Activated naive CD4-positive, alpha-beta T cell treated with anti-CD3 and anti-CD28 coated beads for 36 hours (primary cell): ENCODE data around the gene NUP85. TPM values are rescaled to one million over a fixed set of nuclear protein-coding genes. Genes with fewer than 3 reads are reported as not detected.
A peak's percentile ranks its signal among the peaks of the same experiment; 100 is the strongest.
"Not testable (repeated sequence)": the region's sequence is repeated elsewhere in the genome, so short reads cannot be mapped to it uniquely, and the experiment has no call there.

ENCODE experiments used
- CTCF ChIA-PET: fragments of 350-600 bp; sonication (Branson Sonifier 250); formaldehyde crosslinking; loops from one replicate; lab custom pipeline; 2021; ENCODE audit warnings: antibody characterized with exemption; lab: Charles Lee
- DNase-seq: peaks from one replicate; pipeline ENCODE4 v3.0.0-alpha.2; 2020
- H3K27ac Mint-ChIP-seq: one replicate; pipeline ENCODE4 v1.8.0; 2021; ENCODE audit warnings: mild to moderate bottlenecking, mixed read lengths
- H3K27me3 Mint-ChIP-seq: one replicate; pipeline ENCODE4 v1.8.0; 2021; ENCODE audit warnings: low read depth, mixed read lengths
- H3K36me3 Mint-ChIP-seq: one replicate; pipeline ENCODE4 v1.8.0; 2021; ENCODE audit warnings: low read depth, mixed read lengths
- H3K4me1 Mint-ChIP-seq: one replicate; pipeline ENCODE4 v1.8.0; 2021; ENCODE audit warnings: low read depth, mixed read lengths
- H3K4me3 Mint-ChIP-seq: one replicate; pipeline ENCODE4 v1.8.0; 2021; ENCODE audit warnings: mild to moderate bottlenecking, moderate library complexity, mixed read lengths
- H3K9me3 Mint-ChIP-seq: one replicate; pipeline ENCODE4 v1.8.0; 2021; ENCODE audit warnings: mixed read lengths
- intact Hi-C: fragments of 100-400 bp; cut with micrococcal nuclease; formaldehyde crosslinking; loops from one replicate; pipeline ENCODE4 v1.15.1; 2023
- total RNA-seq, 2 experiments: library from RNA; stranded (reverse); gene quantifications; one replicate each; pipeline ENCODE4 v1.2.3, GENCODE V29; 2021

Gene NUP85, protein sequence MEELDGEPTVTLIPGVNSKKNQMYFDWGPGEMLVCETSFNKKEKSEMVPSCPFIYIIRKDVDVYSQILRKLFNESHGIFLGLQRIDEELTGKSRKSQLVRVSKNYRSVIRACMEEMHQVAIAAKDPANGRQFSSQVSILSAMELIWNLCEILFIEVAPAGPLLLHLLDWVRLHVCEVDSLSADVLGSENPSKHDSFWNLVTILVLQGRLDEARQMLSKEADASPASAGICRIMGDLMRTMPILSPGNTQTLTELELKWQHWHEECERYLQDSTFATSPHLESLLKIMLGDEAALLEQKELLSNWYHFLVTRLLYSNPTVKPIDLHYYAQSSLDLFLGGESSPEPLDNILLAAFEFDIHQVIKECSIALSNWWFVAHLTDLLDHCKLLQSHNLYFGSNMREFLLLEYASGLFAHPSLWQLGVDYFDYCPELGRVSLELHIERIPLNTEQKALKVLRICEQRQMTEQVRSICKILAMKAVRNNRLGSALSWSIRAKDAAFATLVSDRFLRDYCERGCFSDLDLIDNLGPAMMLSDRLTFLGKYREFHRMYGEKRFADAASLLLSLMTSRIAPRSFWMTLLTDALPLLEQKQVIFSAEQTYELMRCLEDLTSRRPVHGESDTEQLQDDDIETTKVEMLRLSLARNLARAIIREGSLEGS
- total RNA-seq, result 100 to 1,000 TPM; 112 to 116 TPM

GRCh38 chr17:75205037-75205792, at the start of gene NUP85:
Gene NUP85, plus strand, starts transcription at chr17:75205679. Its CDS starts 83 bp downstream, at chr17:75205762.
- intact Hi-C loops, result loop anchor here (1.0 to 10.0 kb wide), 6 partner anchors 22 to 460 kb away; partner anchors contain the start of genes GGA3, GRB2, JPT1 and MRPS7
- peak; percentile 94 for DNase-seq
- H3K4me3 Mint-ChIP-seq, result peak within 1 kb of the TSS; percentile 98
- H3K27ac Mint-ChIP-seq, result peak within 1 kb of the TSS; percentile 98
- peaks cover 24% of the 10 kb centered on the region for H3K4me1 Mint-ChIP-seq
- no peaks in the 10 kb centered on the region for H3K9me3 Mint-ChIP-seq
- peaks cover 14% of the 10 kb centered on the region for H3K36me3 Mint-ChIP-seq
- CTCF ChIA-PET, result interaction anchor here (0.8 to 8.6 kb wide), 8 partner anchors 16 to 244 kb away, joined by 3 to 179 read pairs (median 6); partner anchors contain the start of genes ARMC7 and MIF4GD
- no peaks in the 10 kb centered on the region for H3K27me3 Mint-ChIP-seq

- H3K4me3 Mint-ChIP-seq, H3K27me3 Mint-ChIP-seq, H3K36me3 Mint-ChIP-seq, H3K9me3 Mint-ChIP-seq, DNase-seq, H3K27ac Mint-ChIP-seq, intact Hi-C loops: not testable (repeated sequence)
- CTCF ChIA-PET, result interaction anchor here (0.7 to 1.3 kb wide), 2 partner anchors 13 to 27 kb away, joined by 3 to 4 read pairs; no protein-coding TSS in a partner anchor
- peaks cover 16% of the 10 kb centered on the region for H3K4me1 Mint-ChIP-seq
These were observed 47.0 kb upstream of the NUP85 start for GRCh38 chr17:75158480-75158879.

GRCh38 chr17:75159196-75160031, 46.1 kb upstream of the NUP85 start:
- Mint-ChIP-seq H3K4me1 (peaks cover 16% of the 10 kb centered on the region), H3K36me3 (peaks cover 2% of the 10 kb centered on the region), H3K27me3 (no peaks in the 10 kb centered on the region), H3K4me3 (no peak overlapping the region), H3K9me3 (no peaks in the 10 kb centered on the region), H3K27ac (no peak overlapping the region)
- peak; percentile 32 for DNase-seq
- CTCF ChIA-PET, result interaction anchor here (1.3 to 1.7 kb wide), 2 partner anchors 12 to 198 kb away, joined by 3 to 4 read pairs; no protein-coding TSS in a partner anchor
- intact Hi-C loops, result no loop called here

GRCh38 chr17:75160211-75160610, 45.3 kb upstream of the NUP85 start:
- H3K27me3 Mint-ChIP-seq, result no peaks in the 10 kb centered on the region
- CTCF ChIA-PET, result interaction anchor here (1.7 kb wide), 1 partner anchor 199 kb away, joined by 3 read pairs; no protein-coding TSS in a partner anchor
- intact Hi-C loops, result no loop called here

DNA sequence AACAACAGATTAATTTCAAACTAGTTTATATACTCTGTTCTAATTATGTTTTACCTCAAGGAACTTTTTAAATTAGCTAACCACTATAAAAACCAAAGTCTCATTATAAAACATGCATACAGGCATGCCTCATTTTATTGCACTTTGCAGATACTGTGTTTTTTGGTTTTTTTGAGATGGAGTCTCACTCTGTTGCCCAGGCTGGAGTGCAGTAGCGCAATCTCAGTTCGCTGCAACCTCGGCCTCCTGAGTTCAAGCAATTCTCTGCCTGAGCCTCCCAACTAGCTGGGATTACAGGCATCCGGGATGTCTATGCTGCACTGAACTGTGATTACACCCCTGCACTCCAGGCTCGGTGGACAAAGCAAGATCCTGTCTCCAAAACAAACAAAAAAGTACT, 42.4 kb upstream of the NUP85 start:
- no peak for DNase-seq
- intact Hi-C loops, result no loop called here
- H3K4me1 Mint-ChIP-seq, result peaks cover 3% of the 10 kb centered on the region
- H3K36me3 Mint-ChIP-seq, result peaks cover 6% of the 10 kb centered on the region
- H3K4me3 Mint-ChIP-seq, result no peak overlapping the region
- no peaks in the 10 kb centered on the region for H3K9me3 Mint-ChIP-seq
- no peaks in the 10 kb centered on the region for H3K27me3 Mint-ChIP-seq
- CTCF ChIA-PET, result interaction anchor here (0.7 to 1.5 kb wide), 5 partner anchors 8 to 109 kb away, joined by 3 to 6 read pairs (median 4); no protein-coding TSS in a partner anchor
- H3K27ac Mint-ChIP-seq, result no peak overlapping the region

More at GRCh38 chr17:75160211-75160610, 45.3 kb upstream of the NUP85 start:
- Mint-ChIP-seq H3K27ac (no peak overlapping the region), H3K4me1 (peaks cover 8% of the 10 kb centered on the region), H3K4me3 (no peak overlapping the region), H3K36me3 (peaks cover 2% of the 10 kb centered on the region), H3K9me3 (no peaks in the 10 kb centered on the region)
- DNase-seq, result no peak

GRCh38 chr17:75164606-75165005, 40.9 kb upstream of the NUP85 start:
- intact Hi-C loops, DNase-seq, H3K36me3 Mint-ChIP-seq, H3K9me3 Mint-ChIP-seq, H3K4me3 Mint-ChIP-seq, H3K27me3 Mint-ChIP-seq, H3K27ac Mint-ChIP-seq, H3K4me1 Mint-ChIP-seq: not testable (repeated sequence)
- CTCF ChIA-PET, result interaction anchor here (0.9 kb wide), 1 partner anchor 36 kb away, joined by 3 read pairs; no protein-coding TSS in a partner anchor

- peaks cover 20% of the 10 kb centered on the region for H3K36me3 Mint-ChIP-seq
- no peaks in the 10 kb centered on the region for H3K9me3 Mint-ChIP-seq
- H3K4me3 Mint-ChIP-seq, result no peak overlapping the region
- CTCF ChIA-PET, result interaction anchor here (0.7 to 9.4 kb wide), 5 partner anchors 11 to 109 kb away, joined by 3 to 94 read pairs (median 6); no protein-coding TSS in a partner anchor
- H3K27me3 Mint-ChIP-seq, result no peaks in the 10 kb centered on the region
- no peak overlapping the region for H3K27ac Mint-ChIP-seq
- intact Hi-C loops, result no loop called here
- no peak for DNase-seq
- peaks cover 20% of the 10 kb centered on the region for H3K4me1 Mint-ChIP-seq
These were observed 36.5 kb upstream of the NUP85 start for GRCh38 chr17:75168998-75169397.

- Mint-ChIP-seq H3K36me3 (peaks cover 31% of the 10 kb centered on the region), H3K4me3 (no peak overlapping the region), H3K27me3 (no peaks in the 10 kb centered on the region), H3K27ac (peak overlapping the region; percentile 2), H3K9me3 (no peaks in the 10 kb centered on the region), H3K4me1 (peaks cover 28% of the 10 kb centered on the region)
- DNase-seq, result no peak
- intact Hi-C loops, result no loop called here
- CTCF ChIA-PET, result interaction anchor here (0.7 to 9.4 kb wide), 9 partner anchors 10 to 473 kb away, joined by 3 to 94 read pairs (median 4); no protein-coding TSS in a partner anchor
These were observed 32.0 kb upstream of the NUP85 start for GRCh38 chr17:75173526-75173925.

GRCh38 chr17:75174996-75175395, 30.5 kb upstream of the NUP85 start:
- peaks cover 42% of the 10 kb centered on the region for H3K36me3 Mint-ChIP-seq
- H3K9me3 Mint-ChIP-seq, result no peaks in the 10 kb centered on the region
- H3K27me3 Mint-ChIP-seq, result no peaks in the 10 kb centered on the region
- CTCF ChIA-PET, result interaction anchor here (1.8 to 9.4 kb wide), 4 partner anchors 12 to 213 kb away, joined by 4 to 94 read pairs (median 33); no protein-coding TSS in a partner anchor
- intact Hi-C loops, result no loop called here
- no peak for DNase-seq
- peaks cover 38% of the 10 kb centered on the region for H3K4me1 Mint-ChIP-seq
- H3K27ac Mint-ChIP-seq, result peak overlapping the region; percentile 46
- H3K4me3 Mint-ChIP-seq, result no peak overlapping the region

- Mint-ChIP-seq H3K27ac (no peak overlapping the region), H3K36me3 (peaks cover 51% of the 10 kb centered on the region), H3K27me3 (no peaks in the 10 kb centered on the region), H3K9me3 (no peaks in the 10 kb centered on the region), H3K4me3 (no peak overlapping the region), H3K4me1 (peaks cover 48% of the 10 kb centered on the region)
- intact Hi-C loops, result no loop called here
- CTCF ChIA-PET, result interaction anchor here (1.4 to 1.7 kb wide), 2 partner anchors 25 to 63 kb away, joined by 4 to 11 read pairs; no protein-coding TSS in a partner anchor
- DNase-seq, result no peak
These were observed 28.9 kb upstream of the NUP85 start for GRCh38 chr17:75176625-75177024.

DNA sequence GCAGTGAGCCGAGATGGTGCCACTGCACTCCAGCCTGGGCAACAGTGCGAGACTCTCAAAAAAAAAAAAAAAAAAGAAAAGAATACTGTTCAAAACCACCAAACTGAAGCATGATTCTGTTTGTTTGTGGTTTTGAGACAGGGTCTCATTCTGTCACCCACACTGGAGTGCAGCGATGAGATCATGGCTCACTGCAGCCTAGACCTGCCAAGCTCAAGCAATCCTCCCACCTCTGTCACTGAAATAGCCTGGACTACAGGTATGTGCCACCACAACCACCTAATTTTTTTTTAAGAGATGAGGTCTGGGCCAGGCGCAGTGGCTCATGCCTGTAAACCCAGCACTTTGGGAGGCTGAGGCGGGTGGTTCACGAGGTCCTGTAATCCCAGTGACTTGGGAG, 27.0 kb upstream of the NUP85 start:
- Mint-ChIP-seq H3K36me3 (peaks cover 46% of the 10 kb centered on the region), H3K4me3 (no peak overlapping the region), H3K27ac (no peak overlapping the region), H3K9me3 (no peaks in the 10 kb centered on the region), H3K4me1 (peaks cover 41% of the 10 kb centered on the region), H3K27me3 (no peaks in the 10 kb centered on the region)
- no peak for DNase-seq
- CTCF ChIA-PET, result interaction anchor here (0.6 to 1.6 kb wide), 2 partner anchors 23 to 65 kb away, joined by 4 to 8 read pairs; no protein-coding TSS in a partner anchor
- intact Hi-C loops, result no loop called here
